Femur (tissue), 1 donor: Measurements from ENCODE around the gene RING1.

Experiments
- DNase-seq: peaks from one replicate; pipeline ENCODE4 v3.0.0-alpha.2; 2017

RING1 gene

DNA sequence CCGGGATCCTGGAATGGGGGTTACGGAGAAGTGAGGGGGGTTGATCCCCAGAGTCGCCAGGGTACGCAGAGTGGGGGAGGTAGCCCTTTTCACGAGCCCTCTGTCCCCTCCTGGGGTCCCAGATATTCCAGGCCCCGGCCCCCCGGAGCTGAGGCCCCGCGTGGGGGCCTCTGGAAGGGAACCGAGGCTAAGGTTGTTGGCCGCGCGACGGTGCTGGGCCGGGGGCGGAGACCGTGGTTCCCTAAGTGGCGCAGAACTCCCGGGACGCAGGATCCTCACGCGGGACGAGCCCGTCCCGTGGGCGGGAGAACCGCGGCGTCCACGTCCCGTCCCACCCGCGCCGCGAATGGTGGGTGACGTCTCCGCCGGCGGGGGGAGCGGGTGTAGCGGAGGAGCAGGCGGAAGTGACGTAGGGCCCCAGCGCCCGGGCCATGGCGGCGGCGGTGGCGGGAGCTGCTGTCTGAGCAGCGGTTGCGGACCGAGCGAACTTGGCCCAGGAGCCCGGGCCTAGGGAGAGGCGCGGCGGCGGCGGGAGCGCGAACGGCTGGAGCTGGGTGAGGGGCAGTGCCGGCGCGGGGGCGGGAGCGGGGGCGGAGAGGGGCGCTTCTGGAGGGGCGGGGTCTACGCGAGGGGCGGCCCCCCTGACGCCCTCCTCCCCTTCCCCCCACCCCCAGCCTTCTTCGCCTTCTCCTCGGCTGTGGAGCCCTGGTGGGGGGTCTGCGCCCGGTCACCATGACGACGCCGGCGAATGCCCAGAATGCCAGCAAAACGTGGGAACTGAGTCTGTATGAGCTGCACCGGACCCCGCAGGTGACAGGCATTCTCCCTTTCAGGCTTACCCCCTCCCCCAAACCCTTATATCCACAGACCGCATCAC, at the start of gene RING1:
RING1 (plus strand) TSS at position 410 of the 877 bp plus-strand sequence; CDS start at position 733, 323 bp downstream.
- DNase-seq: peak; percentile 93

DNA sequence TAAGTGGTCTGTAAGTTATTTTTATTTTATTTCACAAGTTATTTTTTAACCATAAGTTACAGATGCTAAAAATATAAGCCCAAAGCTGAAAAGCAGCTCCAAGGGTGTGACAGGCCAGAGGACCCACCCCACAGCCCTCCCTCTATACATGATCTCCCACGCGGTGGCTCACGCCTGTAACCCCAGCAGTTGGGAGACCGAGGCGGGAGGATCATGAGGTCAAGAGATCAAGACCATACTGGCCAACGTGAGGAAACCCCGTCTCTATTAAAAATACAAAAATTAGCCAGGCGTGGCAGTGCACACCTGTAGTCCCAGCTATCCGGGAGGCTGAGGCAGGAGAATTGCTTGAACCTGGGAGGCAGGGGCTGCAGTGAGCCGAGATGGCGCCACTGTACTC, 48.2 kb upstream of the RING1 start:
- DNase-seq: no peak

DNA sequence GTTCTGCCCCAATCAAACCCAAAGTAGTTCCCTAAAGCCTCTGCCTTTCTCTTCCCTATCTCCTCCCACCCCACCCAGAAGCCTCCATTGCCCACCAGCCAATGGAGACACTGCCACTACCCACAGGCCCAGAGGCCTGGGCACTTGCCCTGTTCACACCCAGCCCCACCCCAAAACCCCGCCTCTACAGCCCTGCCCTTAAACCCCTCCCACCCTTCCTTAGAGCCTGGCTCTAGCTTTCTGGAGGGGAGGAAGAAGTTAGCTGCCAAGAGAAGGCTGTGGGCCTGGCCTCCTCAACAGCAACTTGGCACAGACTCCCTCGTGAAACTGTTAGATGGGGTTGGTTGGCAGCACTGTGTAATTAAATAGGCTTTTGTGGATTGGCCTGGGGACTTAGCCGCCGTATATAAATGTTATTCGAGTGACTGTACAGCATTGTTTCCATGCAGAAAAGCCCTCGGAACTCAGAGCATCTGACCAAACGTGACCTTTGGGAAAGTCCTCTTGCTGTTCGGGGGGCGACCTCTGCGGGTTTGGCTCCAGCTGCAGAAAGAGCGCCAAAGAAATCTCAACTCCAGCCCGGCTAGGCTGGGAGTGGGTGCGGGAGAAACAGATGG, 47.5 kb upstream of the RING1 start:
- peak; percentile 89 for DNase-seq

DNA sequence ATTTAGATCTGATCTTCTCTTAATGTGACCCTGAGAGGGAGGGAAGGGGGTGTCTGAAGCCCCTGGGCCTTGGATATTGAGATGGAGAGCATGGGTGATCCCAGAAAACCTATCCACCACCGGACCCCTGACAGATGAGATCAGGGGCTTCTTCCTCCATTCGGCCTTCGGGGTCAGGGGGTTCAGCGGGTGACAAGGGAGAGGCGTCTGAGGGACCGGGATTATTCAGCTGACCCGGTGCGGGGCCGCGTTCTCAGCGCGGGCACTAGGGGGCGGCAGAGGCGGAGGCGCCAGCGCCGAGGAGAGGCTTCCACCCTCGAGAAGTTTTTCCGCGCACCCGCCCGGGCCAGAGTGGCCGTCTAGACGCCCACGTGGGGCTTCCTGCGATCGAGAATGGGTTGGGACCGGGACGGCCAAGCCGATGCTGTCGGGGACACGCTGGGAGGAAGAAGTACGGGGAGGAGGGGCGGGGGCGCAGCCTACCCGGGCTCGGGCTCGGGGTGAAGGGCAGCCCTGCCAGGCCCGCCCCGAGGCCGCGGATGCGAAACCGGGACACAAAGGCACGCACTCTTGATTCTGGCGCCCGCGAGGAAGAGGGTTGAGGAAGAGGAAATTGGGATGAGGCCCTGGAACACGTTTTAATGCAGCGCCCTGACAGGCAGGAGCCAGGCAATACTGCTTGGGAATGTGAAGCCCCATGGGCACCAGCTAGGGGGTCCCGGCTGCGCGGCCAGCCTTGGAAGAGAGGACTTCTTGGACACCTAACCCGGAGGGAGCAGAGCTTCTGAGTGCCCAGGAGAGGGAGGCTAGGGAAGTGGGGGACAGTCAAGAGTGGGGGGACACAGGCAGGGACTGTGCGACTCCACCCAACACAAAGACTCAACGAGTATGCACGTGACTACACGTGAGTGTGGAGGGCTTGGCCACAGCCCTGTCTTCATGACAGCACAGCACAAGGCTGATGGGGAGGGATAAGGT, 46.7 kb upstream of the RING1 start:
- DNase-seq: peak; percentile 90

DNA sequence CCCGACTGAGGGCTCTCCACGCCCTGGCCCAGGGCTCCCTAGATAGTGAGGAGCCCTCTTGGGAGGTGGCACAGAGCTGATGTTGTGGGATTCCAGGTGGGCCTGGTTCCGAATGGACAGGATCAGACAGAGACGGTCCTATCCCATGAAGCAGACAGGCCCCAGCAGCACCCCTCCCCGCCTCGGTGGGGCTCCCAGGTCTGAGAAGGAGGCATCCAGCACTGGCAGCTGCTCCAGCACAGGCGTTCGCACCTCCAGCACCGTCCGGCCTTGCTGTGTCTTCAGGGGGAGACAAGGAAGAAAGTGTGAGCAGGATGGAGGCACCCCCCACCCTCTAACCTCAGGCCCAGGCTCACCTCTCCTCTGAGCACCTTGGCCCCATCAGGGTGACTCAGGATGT, 44.8 kb upstream of the RING1 start:
- no peak for DNase-seq

DNA sequence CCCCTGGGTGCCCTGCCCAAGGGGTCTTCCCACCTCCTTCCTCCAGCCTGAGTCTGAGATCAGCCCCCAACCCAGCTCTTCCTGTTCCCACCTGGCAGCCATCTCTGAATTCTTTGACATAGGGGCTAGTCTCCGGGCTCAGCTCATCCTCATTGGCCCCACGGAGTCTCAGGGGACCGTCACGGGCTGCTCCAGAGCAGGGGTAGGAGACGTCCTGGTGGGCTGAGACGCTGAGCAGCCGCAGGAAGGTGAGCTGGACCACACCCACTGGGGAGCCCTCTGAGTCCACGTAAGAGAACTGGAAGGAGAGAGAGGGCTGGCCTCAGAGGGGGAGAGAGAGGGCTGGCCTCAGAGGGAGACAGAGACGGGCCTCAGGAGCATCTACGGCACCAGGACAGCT, 44.1 kb upstream of the RING1 start:
- no peak for DNase-seq

DNA sequence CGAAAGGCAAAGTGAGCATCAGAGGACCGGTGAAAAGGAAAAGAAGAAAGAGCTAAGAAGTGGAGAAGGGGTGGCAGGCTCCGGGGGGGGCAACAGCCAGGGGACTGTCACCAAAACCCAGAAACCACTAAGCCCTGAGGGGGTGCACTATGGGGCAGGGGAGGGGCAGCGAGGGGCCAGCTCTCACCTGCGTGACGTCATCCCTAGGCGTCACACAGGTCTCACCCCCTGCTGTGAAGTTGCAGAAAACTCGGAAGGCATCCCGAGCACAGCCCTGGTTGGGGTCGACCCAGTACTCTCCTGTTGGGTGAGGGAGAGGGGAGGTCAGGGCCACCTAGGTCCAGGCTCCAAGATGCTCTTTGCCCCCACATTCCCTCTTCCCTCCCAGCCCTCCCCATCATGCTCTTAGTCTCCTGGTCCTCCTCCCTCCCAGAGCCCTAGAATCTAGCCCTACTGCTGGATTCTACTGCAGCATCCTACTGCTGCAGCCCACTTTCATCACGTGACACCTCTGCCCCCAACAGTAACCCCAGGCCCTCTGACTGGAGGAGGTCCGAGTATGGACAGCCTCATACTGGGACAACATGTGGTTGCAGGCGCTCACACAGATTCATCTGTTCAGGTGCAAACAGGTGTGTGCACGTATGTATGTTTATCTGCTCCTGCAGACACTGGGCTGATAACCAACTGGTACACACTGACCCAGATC, 43.5 kb upstream of the RING1 start:
- DNase-seq: no peak

DNA sequence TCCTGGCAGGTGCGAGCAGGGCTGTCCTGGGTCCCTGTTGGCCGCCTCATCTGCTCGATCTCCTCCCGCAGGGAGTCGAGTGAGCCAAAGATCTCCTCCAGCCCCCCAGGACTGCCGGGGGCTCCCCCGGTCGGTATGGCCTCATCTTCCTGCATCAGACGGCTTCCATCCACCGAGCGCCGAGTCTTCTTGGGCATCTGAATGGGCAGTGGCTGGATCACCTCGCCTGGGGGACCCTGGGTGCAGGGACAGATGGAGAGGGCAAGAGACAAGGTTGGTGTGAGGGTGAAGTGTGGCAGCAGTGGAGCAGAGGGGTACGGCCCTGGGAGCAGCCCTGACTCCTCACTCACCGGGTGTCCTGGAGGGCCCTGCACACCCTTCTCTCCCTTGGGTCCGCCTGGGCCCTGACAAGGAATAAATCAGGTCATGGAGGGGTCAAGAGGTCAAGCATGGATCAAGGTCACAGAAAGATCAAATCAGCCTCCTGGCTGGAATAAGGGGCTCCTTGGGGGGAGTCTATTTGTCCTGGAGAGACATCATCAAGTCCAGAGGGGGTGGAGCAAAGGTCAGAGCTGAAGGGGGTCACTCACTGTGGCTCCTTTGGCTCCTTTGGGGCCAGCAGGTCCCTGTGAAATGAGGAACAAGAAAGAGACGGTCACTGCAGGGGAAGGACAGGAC, 42.6 kb upstream of the RING1 start:
- DNase-seq: no peak

DNA sequence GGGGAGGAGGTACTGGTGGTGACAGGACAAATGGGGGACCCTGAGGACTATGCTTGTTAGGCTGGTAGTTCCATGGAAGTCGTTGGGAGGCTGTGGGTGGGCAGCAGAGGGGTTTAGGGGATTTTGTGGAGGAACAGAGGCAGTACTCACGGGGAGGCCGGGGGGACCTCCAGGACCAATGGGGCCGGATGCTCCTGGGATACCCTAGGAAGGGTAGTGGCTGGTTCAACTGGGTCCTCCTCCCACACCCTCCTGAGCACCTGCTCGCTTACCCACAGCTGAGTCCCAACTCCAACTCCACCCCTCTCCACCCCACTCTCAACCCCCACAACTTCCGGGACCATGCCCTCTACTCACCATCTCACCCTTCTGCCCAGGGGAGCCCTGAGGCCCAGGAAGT, 41.9 kb upstream of the RING1 start:
- DNase-seq: no peak

DNA sequence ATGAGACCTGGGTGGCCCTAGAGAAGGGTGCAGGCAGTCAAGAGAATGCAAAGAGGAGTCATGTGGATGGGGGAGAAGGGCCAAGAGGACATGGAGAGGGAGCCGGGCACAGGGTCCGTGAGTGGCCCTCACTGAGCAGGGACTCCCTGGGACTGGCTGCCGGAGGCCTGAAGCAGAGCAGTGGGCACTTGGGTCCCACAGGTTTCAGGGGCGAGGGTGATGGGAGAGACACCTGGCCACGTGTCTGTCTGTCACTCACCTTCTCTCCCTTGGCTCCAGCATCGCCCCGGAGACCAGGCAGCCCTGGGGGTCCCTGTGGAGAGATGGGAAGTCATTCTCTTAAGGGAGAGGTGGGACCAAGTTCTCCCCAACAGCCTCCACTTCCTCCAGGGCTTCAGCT, 41.5 kb upstream of the RING1 start:
- no peak for DNase-seq

DNA sequence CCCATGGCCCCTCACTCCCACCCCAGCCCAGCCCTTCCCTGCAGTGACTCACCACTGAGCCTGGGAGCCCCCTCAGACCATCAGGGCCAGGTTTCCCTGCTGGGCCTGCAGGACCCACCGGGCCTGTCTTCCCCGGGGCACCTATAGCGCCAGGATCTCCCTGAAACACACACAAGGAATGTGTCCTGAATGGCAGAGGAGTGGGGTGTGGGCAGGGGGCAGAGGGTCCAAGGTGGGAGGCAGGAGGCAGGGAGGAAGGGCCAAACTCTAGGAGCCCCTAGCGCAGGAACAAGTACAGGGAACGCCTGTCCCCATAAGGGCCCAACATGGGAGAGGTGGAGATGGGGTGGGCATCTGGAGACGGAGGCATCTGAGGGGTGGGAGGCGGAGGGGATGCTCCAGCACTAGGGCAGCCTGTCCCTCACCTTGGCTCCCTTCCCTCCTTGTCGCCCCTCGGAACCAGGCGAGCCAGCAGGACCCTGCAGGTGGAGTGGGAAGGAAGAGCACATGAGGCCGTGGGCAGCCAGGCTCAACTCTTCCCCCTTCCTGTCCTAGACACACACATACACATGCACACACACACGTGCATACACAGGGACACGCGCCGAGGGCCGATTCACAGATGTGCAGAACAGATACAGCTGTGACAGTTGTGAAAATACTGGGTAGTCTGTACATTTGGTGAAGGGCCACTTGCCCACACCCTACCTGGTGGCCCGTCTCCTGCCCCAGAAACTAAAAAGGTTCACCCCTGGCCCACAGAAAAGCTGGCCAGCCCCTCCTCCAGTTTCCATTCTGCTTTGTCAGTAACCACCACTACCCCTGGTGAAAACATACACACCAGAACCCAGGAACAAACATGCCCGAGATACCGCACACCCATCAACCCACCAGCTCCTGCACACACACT, 40.7 kb upstream of the RING1 start:
- no peak for DNase-seq

DNA sequence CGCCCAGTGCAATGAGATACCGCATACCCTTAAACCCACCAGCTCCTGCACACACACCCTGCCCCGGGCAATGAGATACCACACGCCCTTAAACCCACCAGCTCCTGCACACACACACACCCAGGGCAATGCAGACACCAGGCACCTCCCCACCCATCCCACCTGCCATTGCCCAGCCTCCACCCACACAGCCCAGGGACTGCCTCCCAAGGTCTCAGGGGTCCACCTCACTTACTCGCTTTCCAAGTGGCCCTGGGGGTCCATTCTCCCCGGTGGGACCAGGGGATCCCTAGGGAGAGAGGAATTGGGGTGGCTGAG, 40.1 kb upstream of the RING1 start:
- no peak for DNase-seq

DNA sequence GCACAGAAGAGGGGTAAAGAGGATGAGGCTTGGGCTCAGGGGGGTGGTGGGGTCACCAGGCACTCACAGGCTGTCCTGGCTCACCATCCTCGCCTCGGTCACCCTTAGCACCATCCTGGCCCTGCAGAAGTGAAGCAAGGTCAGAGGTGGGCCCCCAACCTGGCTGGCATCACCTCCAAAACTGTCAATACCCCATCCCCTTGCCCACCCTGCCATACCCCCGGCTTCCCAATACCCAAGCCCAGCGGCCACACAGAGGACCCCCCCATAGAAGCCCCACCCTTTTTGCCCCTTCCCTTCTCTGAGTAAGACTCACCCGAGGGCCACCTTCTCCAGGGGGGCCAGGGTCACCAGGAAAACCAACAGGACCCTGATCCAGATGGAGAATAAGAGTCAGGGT, 39.7 kb upstream of the RING1 start:
- DNase-seq: no peak

DNA sequence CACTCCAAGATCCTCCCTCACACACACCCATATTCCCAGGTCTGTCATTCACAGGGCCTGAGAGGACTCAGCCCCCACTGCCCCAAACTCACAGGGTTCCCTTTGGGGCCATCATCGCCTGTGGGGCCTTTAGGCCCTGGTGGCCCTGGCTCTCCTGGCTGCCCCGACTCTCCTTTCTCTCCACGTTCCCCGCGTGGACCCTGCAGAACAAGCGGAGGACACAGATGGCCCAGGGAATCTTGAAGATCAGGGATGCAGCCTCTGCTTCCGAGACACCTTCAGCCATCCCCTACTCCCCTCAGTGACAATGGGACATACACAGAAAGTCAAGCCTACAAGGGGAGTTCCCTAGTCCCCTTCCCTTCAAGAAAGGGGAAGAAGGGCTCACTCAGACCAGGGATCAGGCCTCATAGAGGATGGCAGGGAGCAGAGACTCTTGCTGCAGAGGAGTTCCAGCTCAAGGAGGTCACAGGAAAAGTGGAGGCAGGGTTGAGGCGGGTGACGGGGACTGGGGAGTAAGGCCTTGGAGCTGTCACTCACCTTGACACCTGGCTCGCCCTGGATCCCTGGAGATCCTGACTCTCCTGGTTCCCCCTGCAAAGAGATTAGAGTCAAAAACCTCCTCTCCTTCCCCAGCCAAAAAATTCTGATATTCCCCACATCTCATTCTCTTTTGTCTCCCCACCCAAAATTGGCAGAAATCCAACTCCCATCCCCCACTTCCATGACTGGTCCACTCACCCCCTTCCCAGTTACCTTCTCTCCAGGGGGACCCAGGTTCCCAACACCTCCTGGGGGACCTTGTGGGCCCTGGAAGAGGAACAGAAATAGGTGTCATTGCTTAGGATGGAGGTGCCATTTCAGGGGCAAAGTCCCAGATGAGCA, 38.8 kb upstream of the RING1 start:
- no peak for DNase-seq

DNA sequence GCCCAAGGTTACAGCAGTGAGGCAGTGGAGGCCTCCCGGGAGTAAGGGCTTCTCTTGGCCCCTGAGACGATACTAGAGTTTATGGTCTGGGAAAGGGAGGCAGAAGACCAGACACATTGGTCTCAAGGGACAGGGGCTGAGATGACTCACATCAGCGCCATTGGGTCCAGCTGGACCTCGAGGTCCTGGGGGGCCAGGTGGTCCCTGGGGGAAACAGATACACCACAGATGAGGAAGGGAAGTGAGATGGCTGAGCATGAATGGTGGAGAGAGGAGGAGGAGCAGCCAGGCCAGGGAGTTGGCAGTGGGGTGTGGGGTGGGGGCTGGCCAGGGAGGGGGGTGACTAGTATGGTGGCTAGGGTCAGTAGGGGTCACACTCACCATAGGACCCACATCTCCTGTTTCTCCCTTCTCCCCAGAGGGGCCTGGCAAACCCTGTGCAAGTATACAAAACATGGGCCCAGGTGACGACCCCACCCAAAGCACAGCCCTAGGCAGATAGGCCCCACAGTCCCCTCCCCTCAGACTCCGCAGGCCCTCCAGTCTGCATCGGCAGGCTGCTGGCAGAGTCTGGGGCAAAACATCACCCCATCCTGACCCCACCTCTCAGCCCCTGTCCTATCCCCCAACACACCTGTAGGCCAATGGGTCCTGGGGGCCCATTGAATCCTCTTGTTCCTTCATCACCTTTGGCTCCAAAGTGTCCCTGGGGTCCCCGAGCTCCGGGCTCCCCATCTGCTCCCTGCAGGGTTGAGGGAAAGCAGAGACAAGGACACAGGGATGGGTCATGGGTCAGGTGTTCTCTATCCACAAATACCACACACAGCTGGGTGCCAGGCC, 37.9 kb upstream of the RING1 start:
- no peak for DNase-seq

DNA sequence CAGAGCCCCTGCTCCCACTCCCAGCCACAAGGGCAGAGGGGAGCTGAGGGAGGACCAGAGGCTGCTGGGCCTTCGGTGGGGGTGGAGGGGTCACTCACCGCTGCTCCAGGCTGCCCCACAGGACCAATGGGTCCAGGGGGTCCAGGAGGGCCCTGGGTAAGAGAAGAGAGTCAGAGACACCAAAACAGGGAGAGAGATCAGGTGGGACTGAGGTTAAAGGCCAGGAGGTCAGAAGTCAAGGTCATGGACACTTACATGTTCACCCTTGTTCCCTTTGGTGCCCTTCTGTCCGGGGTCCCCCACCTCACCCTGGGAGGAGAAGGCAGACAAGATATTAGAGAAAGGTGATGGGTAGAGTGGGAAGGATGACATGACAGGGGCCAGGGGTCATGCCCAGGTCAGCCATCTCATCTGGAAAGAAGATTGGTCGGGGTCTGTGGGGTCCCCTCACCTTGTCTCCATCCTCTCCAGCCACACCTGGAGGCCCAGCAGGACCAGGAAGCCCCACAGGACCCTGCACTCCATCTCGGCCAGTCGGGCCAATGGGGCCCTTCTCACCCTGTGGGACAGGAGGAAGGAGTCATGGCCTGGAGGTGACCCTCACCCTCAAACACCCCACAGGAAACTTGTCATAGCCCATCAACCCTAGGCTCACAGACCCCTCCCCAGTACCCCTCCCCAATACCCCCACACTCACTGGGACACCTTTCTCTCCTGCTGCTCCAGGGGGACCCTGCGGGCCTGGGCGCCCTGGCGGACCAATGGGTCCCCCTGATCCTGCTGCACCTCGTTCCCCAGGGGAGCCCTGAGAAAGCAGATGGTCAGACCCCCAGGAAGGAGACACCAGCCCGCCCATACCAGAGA, 37.1 kb upstream of the RING1 start:
- no peak for DNase-seq

DNA sequence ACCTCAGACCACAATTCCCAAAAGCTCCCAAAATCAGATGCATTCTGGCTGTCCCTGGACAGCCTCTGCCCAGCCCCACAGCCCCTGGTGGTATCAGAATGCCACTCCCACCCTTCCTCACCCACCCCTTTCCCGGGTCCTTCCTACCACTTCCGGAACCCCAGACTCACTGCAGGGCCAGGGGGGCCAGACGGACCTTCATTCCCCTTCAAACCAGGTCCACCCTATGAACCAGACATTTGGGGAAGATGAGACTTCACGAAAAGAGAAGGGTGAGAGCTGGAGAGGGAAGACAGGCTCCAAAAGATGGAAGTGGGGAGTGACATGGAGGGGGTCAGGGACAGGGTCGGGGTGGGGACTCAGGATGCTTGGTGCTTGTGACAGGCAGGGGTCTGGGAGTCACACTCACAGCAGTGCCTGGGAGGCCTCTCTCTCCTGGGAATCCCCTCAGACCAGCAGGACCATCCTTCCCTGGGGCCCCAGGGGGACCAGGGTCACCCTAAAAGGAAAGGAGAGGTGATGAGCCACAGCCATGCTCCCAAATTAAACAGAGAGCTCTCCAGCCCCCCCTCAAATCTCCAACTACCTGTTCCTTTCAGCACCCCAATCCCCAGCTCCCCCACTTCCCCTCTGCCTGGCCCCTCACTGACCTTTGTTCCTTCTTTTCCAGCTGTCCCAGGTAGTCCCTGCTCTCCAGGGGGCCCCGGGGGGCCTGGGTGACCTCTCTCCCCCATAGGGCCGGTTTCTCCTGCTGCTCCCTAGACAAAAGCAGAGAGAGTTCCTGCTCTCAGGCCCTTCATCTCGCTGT, 36.2 kb upstream of the RING1 start:
- DNase-seq: no peak
